ENCODE data around the gene HMGN5.
A peak's percentile ranks its signal among the peaks of the same experiment; 100 is the strongest.

The HMGN5 gene
- long read RNA-seq, partial matches to known transcripts, result 2 of 6 reads
- long read RNA-seq, other reads (novel, unspliced or antisense), result 2 of 6 reads

- no peaks in the 10 kb centered on the region for H3K27me3 ChIP-seq (ENCODE audit: insufficient read depth, poor library complexity, severe bottlenecking)
- no peak for TF ChIP-seq CTCF (IDR thresholded peaks at IDR 0.05; ENCODE audit: insufficient read depth, low read length)
- TF ChIP-seq GABPA (IDR thresholded peaks at IDR 0.05; ENCODE audit: low read depth), result no peak
- TF ChIP-seq SPI1 (IDR thresholded peaks at IDR 0.05; ENCODE audit: borderline replicate concordance, low read depth), result peak; percentile 61; the same call in 1 of the 2 replicates
- TF ChIP-seq, protein P1, sequence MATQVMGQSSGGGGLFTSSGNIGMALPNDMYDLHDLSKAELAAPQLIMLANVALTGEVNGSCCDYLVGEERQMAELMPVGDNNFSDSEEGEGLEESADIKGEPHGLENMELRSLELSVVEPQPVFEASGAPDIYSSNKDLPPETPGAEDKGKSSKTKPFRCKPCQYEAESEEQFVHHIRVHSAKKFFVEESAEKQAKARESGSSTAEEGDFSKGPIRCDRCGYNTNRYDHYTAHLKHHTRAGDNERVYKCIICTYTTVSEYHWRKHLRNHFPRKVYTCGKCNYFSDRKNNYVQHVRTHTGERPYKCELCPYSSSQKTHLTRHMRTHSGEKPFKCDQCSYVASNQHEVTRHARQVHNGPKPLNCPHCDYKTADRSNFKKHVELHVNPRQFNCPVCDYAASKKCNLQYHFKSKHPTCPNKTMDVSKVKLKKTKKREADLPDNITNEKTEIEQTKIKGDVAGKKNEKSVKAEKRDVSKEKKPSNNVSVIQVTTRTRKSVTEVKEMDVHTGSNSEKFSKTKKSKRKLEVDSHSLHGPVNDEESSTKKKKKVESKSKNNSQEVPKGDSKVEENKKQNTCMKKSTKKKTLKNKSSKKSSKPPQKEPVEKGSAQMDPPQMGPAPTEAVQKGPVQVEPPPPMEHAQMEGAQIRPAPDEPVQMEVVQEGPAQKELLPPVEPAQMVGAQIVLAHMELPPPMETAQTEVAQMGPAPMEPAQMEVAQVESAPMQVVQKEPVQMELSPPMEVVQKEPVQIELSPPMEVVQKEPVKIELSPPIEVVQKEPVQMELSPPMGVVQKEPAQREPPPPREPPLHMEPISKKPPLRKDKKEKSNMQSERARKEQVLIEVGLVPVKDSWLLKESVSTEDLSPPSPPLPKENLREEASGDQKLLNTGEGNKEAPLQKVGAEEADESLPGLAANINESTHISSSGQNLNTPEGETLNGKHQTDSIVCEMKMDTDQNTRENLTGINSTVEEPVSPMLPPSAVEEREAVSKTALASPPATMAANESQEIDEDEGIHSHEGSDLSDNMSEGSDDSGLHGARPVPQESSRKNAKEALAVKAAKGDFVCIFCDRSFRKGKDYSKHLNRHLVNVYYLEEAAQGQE (IDR thresholded peaks at IDR 0.05; ENCODE audit: insufficient replicate concordance, low read depth), result no peak
- 0 out of 2 replicates have a peak, but pooled peaks have one; percentile 12 for TF ChIP-seq POLR2AphosphoS5 (IDR thresholded peaks at IDR 0.05; ENCODE audit: low read depth)
- H3K27ac ChIP-seq (replicated peaks), result peak within 1 kb of the TSS; percentile 96
- DNase-seq (ENCODE audit: low read depth in 1 of 2, low spot score in 1 of 2), result peak; percentile 71 to 84
- H3K4me3 ChIP-seq (replicated peaks; ENCODE audit: insufficient read depth, low read length), result peak within 1 kb of the TSS; percentile 56
Observed at GRCh38 chrX:81201671-81202455, at the start of gene HMGN5, which contains the start of gene SH3BGRL. TSS of gene HMGN5 (minus strand) at chrX:81201913. CDS start at chrX:81121549, 80,364 bp downstream. TSS of gene SH3BGRL (plus strand) at chrX:81202102. CDS start at chrX:81202201, 99 bp downstream.

DNA sequence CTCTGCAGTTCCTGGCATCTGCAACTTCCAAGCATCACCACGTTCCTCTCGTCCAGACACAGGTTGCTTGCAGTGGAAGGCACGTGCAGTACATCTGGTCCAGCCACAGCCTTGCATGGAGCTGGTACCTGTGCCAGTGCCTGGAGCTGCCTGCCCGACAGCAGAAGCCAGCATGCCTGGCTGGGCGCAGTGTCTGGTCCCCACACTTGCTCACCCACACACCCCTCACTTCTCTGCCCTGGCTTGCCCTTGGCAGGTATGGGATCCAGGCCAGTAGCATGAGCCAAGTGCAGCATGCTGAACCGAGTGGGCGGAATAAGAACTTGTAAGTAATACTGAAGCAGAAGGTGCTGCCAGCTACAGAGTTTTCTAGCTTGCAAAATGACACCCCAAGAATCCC lies 40.0 kb upstream of the HMGN5 start:
- DNase-seq (ENCODE audit: low read depth in 1 of 2, low spot score in 1 of 2), result no peak
- TF ChIP-seq CTCF (IDR thresholded peaks at IDR 0.05; ENCODE audit: insufficient read depth, low read length) (no peak), POLR2AphosphoS5 (IDR thresholded peaks at IDR 0.05; ENCODE audit: low read depth) (no peak), GABPA (IDR thresholded peaks at IDR 0.05; ENCODE audit: low read depth) (no peak), SPI1 (IDR thresholded peaks at IDR 0.05; ENCODE audit: borderline replicate concordance, low read depth) (no peak)
- TF ChIP-seq, protein P1 (IDR thresholded peaks at IDR 0.05; ENCODE audit: insufficient replicate concordance, low read depth), result no peak
- Histone ChIP-seq H3K27ac (replicated peaks) (no peak overlapping the region), H3K27me3 (ENCODE audit: insufficient read depth, poor library complexity, severe bottlenecking) (no peaks in the 10 kb centered on the region), H3K4me3 (replicated peaks; ENCODE audit: insufficient read depth, low read length) (no peak overlapping the region)

DNA sequence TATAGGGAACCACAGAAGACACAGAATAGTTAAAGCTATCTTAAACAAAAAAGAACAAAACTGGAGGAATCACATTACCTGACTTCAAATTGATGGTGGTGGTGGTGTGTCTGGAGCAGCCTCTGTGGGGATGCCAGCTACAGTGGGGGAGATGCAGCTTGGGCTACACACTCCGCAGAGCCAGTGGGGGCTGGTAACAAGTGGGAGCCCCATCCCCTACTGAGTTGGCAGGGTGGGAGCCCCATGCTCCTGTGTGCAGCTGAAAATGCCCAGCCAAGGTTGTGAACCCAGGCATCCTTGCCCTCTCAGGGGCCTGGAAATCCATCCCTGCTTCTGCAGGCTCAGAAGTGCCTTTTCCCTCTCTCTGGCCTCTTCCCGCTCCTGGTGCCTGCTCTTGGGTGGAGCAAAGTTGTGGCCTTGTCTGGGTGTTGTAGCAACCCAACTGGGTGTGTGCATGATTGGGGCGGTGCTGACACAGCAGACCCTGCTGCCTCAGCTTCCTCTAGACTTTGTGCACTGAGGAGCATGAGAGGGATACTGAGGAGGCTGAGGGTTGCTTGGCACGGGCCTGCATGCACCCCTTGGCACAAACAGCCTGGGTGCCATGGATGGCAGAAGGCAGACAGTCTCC lies 39.1 kb upstream of the HMGN5 start:
- TF ChIP-seq, protein P1 (IDR thresholded peaks at IDR 0.05; ENCODE audit: insufficient replicate concordance, low read depth), result no peak
- no peak for TF ChIP-seq POLR2AphosphoS5 (IDR thresholded peaks at IDR 0.05; ENCODE audit: low read depth)
- no peak for TF ChIP-seq GABPA (IDR thresholded peaks at IDR 0.05; ENCODE audit: low read depth)
- TF ChIP-seq SPI1 (IDR thresholded peaks at IDR 0.05; ENCODE audit: borderline replicate concordance, low read depth), result no peak
- no peak for TF ChIP-seq CTCF (IDR thresholded peaks at IDR 0.05; ENCODE audit: insufficient read depth, low read length)
- no peaks in the 10 kb centered on the region for H3K27me3 ChIP-seq (ENCODE audit: insufficient read depth, poor library complexity, severe bottlenecking)
- no peak overlapping the region for H3K4me3 ChIP-seq (replicated peaks; ENCODE audit: insufficient read depth, low read length)
- no peak overlapping the region for H3K27ac ChIP-seq (replicated peaks)
- no peak for DNase-seq (ENCODE audit: low read depth in 1 of 2, low spot score in 1 of 2)
